Peyer's patch (tissue), 4 donors: ENCODE results near the gene FAM193A.
"Not testable (repeated sequence)": the region's sequence is repeated elsewhere in the genome, so short reads cannot be mapped to it uniquely, and the experiment has no call there.

Experiments used
- POLR2A ChIP-seq, 2 donors: fragments of 450-650 bp; IDR thresholded peaks; one replicate each; pipeline ENCODE4 v1.5.1; 2017; ENCODE audit warnings: antibody characterized with exemption in 2 of 2, mild to moderate bottlenecking in 2 of 2, moderate library complexity in 2 of 2
- TF ChIP-seq, protein P1 (sequence below), 6 experiments: fragments of 450-650 bp in 4 of 6; fragments of 200-600 bp in 2 of 6; sonication (generic) in 1 of 6; IDR thresholded peaks; one replicate each; pipeline ENCODE4 v1.5.1; 2017 to 2019; ENCODE audit warnings: antibody characterized with exemption in 6 of 6, mild to moderate bottlenecking in 3 of 6, moderate library complexity in 1 of 6

DNA sequence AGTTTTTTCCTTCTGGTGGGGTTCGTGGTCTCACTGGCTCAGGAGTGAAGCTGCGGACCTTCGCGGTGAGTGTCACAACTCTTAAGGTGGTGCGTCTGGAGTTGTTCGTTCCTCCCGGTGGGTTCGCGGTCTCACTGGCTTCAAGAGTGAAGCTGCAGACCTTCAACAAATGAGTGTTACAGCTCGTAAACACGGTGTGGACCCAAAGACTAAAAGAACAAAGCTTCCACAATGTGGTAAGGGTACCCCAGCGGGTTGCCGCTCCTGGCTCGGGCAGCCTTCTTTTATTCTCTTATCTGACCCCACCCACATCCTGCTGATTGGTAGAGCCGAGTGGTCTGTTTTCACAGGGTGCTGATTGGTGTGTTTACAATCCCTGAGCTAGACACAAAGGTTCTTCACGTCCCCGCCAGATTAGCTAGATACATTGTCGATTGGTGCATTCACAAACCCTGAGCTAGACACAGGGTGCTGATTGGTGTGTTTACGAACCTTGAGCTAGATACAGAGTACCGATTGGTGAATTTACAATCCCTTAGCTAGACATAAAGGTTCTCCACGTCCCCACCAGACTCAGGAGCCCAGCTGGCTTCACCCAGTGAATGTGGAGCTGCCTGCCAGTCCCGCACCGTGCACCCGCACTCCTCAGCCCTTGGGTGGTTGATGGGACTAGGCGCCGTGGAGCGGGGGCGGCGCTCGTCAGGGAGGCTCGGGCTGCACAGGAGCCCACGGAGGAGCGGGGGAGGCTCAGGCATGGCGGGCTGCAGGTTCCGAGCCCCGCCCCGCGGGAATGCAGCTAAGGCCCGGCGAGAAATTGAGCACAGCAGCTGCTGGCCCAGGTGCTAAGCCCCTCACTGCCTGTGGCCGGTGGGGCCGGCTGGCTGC lies 226.3 kb downstream of the FAM193A start:
- TF ChIP-seq, protein P1, sequence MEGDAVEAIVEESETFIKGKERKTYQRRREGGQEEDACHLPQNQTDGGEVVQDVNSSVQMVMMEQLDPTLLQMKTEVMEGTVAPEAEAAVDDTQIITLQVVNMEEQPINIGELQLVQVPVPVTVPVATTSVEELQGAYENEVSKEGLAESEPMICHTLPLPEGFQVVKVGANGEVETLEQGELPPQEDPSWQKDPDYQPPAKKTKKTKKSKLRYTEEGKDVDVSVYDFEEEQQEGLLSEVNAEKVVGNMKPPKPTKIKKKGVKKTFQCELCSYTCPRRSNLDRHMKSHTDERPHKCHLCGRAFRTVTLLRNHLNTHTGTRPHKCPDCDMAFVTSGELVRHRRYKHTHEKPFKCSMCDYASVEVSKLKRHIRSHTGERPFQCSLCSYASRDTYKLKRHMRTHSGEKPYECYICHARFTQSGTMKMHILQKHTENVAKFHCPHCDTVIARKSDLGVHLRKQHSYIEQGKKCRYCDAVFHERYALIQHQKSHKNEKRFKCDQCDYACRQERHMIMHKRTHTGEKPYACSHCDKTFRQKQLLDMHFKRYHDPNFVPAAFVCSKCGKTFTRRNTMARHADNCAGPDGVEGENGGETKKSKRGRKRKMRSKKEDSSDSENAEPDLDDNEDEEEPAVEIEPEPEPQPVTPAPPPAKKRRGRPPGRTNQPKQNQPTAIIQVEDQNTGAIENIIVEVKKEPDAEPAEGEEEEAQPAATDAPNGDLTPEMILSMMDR (IDR thresholded peaks at IDR 0.05) = not testable (repeated sequence)
- not testable (repeated sequence) for TF ChIP-seq POLR2A (IDR thresholded peaks at IDR 0.05)
